Neural crest cell (in vitro differentiated cells): ENCODE measurements around the gene PM20D2. TPM values are rescaled to one million over a fixed set of nuclear protein-coding genes. Genes with fewer than 3 reads are reported as not detected.

Experiments
- DNase-seq: peaks from one replicate; pipeline ENCODE4 v3.0.0; 2021; ENCODE audit warnings: low read depth, mixed read lengths, low spot score
- H3K27ac Mint-ChIP-seq: one replicate; pipeline ENCODE4 v1.8.0; 2021; ENCODE audit warnings: mild to moderate bottlenecking, mixed read lengths; ENCODE audit not compliant: unreplicated experiment
- H3K27me3 Mint-ChIP-seq: 2 replicates; pipeline ENCODE4 v1.8.0; 2021; ENCODE audit warnings: low read depth, mild to moderate bottlenecking, mixed read lengths
- H3K36me3 Mint-ChIP-seq: 2 replicates; pipeline ENCODE4 v1.8.0; 2021; ENCODE audit warnings: low read depth, mild to moderate bottlenecking, mixed read lengths
- H3K4me1 Mint-ChIP-seq: 2 replicates; pipeline ENCODE4 v1.8.0; 2021; ENCODE audit warnings: mixed read lengths
- H3K4me3 Mint-ChIP-seq: one replicate; pipeline ENCODE4 v1.8.0; 2021; ENCODE audit warnings: mild to moderate bottlenecking, mixed read lengths
- H3K9me3 Mint-ChIP-seq: 2 replicates; pipeline ENCODE4 v1.8.0; 2021; ENCODE audit warnings: mixed read lengths
- CTCF ChIP-seq: fragments of 200-600 bp; sonication (generic); conservative IDR thresholded peaks from 2 replicates; pipeline ENCODE4 v1.5.0; 2021; ENCODE audit warnings: antibody characterized with exemption, mild to moderate bottlenecking
- total RNA-seq: library from RNA; stranded (reverse); gene quantifications from 2 replicates; pipeline ENCODE4 v1.2.1, GENCODE V29; 2021

Gene PM20D2
- total RNA-seq, 1 donor from 2014 or later, result 16.5 TPM

DNA sequence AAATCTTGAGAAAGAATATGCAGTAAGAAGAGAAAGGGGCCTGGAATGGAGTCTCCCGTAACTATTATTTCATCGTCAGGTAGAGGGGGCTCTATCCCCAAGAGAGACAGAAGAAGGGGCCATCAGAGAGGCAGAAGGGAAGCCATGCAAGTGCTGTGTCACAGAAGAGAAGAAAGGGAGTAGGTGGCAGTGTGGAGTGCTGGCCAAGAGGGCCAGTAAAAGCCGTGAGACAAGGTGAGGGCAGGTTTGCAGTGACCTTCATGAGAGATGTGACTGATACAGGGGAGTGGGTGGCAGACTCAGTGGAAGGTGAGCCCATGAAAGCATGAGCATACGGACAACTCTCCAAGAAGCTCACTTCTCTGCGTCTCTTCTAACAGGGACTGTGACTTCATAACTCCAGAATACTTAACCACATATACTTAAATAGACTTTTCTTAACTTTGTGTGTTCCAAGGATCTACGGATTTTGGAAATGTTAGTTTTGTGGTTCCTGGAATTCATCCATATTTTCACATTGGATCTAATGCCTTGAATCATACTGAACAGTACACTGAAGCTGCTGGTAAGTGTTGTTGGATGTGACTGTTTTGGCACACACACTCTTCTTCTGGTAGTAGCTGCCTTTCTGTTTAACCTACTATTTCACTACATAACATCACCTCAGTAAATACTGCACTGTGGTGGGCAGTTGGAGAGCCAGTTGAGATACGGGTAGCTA is 15.6 kb downstream of the PM20D2 start:
- no peaks in the 10 kb centered on the region for H3K27me3 Mint-ChIP-seq
- no peaks in the 10 kb centered on the region for H3K9me3 Mint-ChIP-seq
- no peak for TF ChIP-seq CTCF
- H3K27ac Mint-ChIP-seq, result no peak overlapping the region
- peaks cover 10% of the 10 kb centered on the region for H3K36me3 Mint-ChIP-seq
- no peak for DNase-seq
- H3K4me1 Mint-ChIP-seq, result no peaks in the 10 kb centered on the region
- no peak overlapping the region for H3K4me3 Mint-ChIP-seq

GRCh38 chr6:89162047-89162371 is 16.2 kb downstream of the PM20D2 start:
- H3K4me3 Mint-ChIP-seq, result no peak overlapping the region

GRCh38 chr6:89172131-89172530 is 26.3 kb downstream of the PM20D2 start:
- DNase-seq, result no peak
- TF ChIP-seq CTCF, result no peak
- H3K9me3 Mint-ChIP-seq, result no peaks in the 10 kb centered on the region
- H3K27me3 Mint-ChIP-seq, result no peaks in the 10 kb centered on the region
- H3K4me1 Mint-ChIP-seq, result no peaks in the 10 kb centered on the region
- no peak overlapping the region for H3K4me3 Mint-ChIP-seq
- no peaks in the 10 kb centered on the region for H3K36me3 Mint-ChIP-seq
- no peak overlapping the region for H3K27ac Mint-ChIP-seq

More at GRCh38 chr6:89162047-89162371, 16.2 kb downstream of the PM20D2 start:
- H3K27me3 Mint-ChIP-seq, result no peaks in the 10 kb centered on the region
- H3K9me3 Mint-ChIP-seq, result no peaks in the 10 kb centered on the region
- DNase-seq, result no peak
- H3K27ac Mint-ChIP-seq, result no peak overlapping the region
- no peak for TF ChIP-seq CTCF
- H3K36me3 Mint-ChIP-seq, result peaks cover 10% of the 10 kb centered on the region
- no peaks in the 10 kb centered on the region for H3K4me1 Mint-ChIP-seq

DNA sequence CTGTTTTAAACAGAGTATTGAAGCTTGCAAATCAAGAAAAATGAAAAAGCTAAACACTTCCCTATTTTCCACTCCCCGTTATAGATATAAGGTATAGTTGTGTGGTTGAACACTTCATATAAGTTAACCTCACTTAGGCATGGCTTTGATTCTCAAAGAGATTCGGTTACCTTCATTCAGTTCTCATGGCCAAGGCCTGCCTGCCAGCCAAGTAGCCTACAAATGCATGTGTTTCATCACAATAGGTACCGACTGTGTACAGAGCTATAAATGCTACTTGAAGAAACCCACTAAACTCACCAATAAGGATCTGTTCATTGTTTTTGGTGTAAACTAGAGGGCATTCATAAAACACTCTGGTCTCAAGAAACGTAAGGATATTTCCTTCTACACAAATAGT is 27.8 kb downstream of the PM20D2 start:
- H3K36me3 Mint-ChIP-seq, result no peaks in the 10 kb centered on the region
- no peak for TF ChIP-seq CTCF
- H3K27ac Mint-ChIP-seq, result no peak overlapping the region
- H3K9me3 Mint-ChIP-seq, result no peaks in the 10 kb centered on the region
- no peaks in the 10 kb centered on the region for H3K4me1 Mint-ChIP-seq
- H3K4me3 Mint-ChIP-seq, result no peak overlapping the region
- no peak for DNase-seq
- no peaks in the 10 kb centered on the region for H3K27me3 Mint-ChIP-seq

DNA sequence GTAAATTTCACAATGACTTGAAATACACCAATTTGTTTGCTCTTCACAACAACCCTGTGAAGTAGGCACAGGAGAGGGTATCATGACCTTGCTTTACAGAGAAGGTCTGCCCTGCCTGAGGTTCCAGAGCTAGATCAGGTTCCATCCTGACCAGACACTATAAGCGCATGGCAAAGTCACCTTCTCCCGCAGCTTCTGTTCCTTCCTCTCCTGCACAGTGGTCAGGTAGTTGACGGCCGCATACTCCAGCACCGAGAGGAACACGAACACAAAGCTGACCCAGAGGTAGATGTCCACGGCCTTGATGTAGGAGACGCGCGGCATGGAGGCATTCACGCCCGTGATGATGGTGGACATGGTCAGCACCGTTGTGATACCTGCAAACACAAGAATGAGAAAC is 34.3 kb downstream of the PM20D2 start:
- no peaks in the 10 kb centered on the region for H3K27me3 Mint-ChIP-seq
- no peaks in the 10 kb centered on the region for H3K36me3 Mint-ChIP-seq
- H3K4me1 Mint-ChIP-seq, result peaks cover 5% of the 10 kb centered on the region
- no peak overlapping the region for H3K4me3 Mint-ChIP-seq
- no peak overlapping the region for H3K27ac Mint-ChIP-seq
- TF ChIP-seq CTCF, result no peak
- no peaks in the 10 kb centered on the region for H3K9me3 Mint-ChIP-seq
- DNase-seq, result no peak
